Measurements from ENCODE around the gene MARCOL. TPM values are rescaled to one million over a fixed set of nuclear protein-coding genes. Genes with fewer than 3 reads are reported as not detected.

MARCOL gene
- total RNA-seq, 2 experiments from 2014 or later = not detected

- TF ChIP-seq CTCF (IDR thresholded peaks at IDR 0.05) = no peak
- CTCF ChIA-PET = no interaction called here
- no peak for DNase-seq
These were observed 37.2 kb upstream of the MARCOL start for GRCh38 chr5:148201151-148201550.

GRCh38 chr5:148202531-148203203 lies 35.7 kb upstream of the MARCOL start, which contains the start of gene SPINK6:
SPINK6 (plus strand) TSS chr5:148203042; CDS start chr5:148203097, 55 bp downstream.
- Mint-ChIP-seq H3K27me3 (peaks cover 8% of the 10 kb centered on the region), H3K27ac (no peak within 1 kb of the TSS), H3K9me3 (no peaks in the 10 kb centered on the region), H3K4me3 (no peak within 1 kb of the TSS), H3K4me1 (ENCODE audit: low read depth) (no peaks in the 10 kb centered on the region), H3K36me3 (ENCODE audit: low read depth) (no peaks in the 10 kb centered on the region)
- CTCF ChIA-PET = interaction anchor here (0.7 kb wide), 1 partner anchor 353 kb away, joined by 4 read pairs; no protein-coding TSS in a partner anchor
- Histone ChIP-seq H3K27ac (ENCODE audit: low read depth in 1 of 2, low read length in 2 of 2) (no peak within 1 kb of the TSS), H3K27me3 (ENCODE audit: control insufficient read depth in 1 of 2, insufficient read depth in 2 of 2, low read length in 2 of 2) (no peaks in the 10 kb centered on the region), H3K9me3 (ENCODE audit: control insufficient read depth in 1 of 2, insufficient read depth in 1 of 2, low read length in 2 of 2) (no peaks in the 10 kb centered on the region), H3K36me3 (ENCODE audit: insufficient read depth, low read length) (no peaks in the 10 kb centered on the region), H3K4me1 (ENCODE audit: insufficient read depth, low read length) (no peaks in the 10 kb centered on the region), H3K4me3 (ENCODE audit: low read length) (no peak within 1 kb of the TSS)
- ATAC-seq (ENCODE audit: poor library complexity) (no peak), DNase-seq (no peak)
- intact Hi-C loops (cut with DNase I, micrococcal nuclease) = no loop called here
- POLR2A ChIA-PET = no interaction called here
- TF ChIP-seq CTCF (IDR thresholded peaks at IDR 0.05) = no peak

More at GRCh38 chr5:148201151-148201550, 37.2 kb upstream of the MARCOL start:
- no peaks in the 10 kb centered on the region for H3K4me1 Mint-ChIP-seq (ENCODE audit: low read depth)
- no peaks in the 10 kb centered on the region for H3K36me3 ChIP-seq (ENCODE audit: insufficient read depth, low read length)
- H3K27ac ChIP-seq (ENCODE audit: low read depth in 1 of 2, low read length in 2 of 2) = no peak overlapping the region
- no peaks in the 10 kb centered on the region for H3K36me3 Mint-ChIP-seq (ENCODE audit: low read depth)
- H3K9me3 ChIP-seq (ENCODE audit: control insufficient read depth in 1 of 2, insufficient read depth in 1 of 2, low read length in 2 of 2) = no peaks in the 10 kb centered on the region
- H3K4me1 ChIP-seq (ENCODE audit: insufficient read depth, low read length) = no peaks in the 10 kb centered on the region
- intact Hi-C loops (cut with DNase I, micrococcal nuclease) = no loop called here
- H3K4me3 Mint-ChIP-seq = no peak overlapping the region
- no peaks in the 10 kb centered on the region for H3K9me3 Mint-ChIP-seq
- ATAC-seq (ENCODE audit: poor library complexity) = no peak
- H3K27me3 ChIP-seq (ENCODE audit: control insufficient read depth in 1 of 2, insufficient read depth in 2 of 2, low read length in 2 of 2) = no peaks in the 10 kb centered on the region
- H3K4me3 ChIP-seq (ENCODE audit: low read length) = no peak overlapping the region
- H3K27ac Mint-ChIP-seq = no peak overlapping the region
- no peaks in the 10 kb centered on the region for H3K27me3 Mint-ChIP-seq
- POLR2A ChIA-PET = no interaction called here

GRCh38 chr5:148205044-148205806 lies 33.1 kb upstream of the MARCOL start:
- Histone ChIP-seq H3K36me3 (ENCODE audit: insufficient read depth, low read length) (no peaks in the 10 kb centered on the region), H3K4me1 (ENCODE audit: insufficient read depth, low read length) (no peaks in the 10 kb centered on the region), H3K4me3 (ENCODE audit: low read length) (no peak overlapping the region), H3K27ac (ENCODE audit: low read depth in 1 of 2, low read length in 2 of 2) (no peak overlapping the region), H3K9me3 (ENCODE audit: control insufficient read depth in 1 of 2, insufficient read depth in 1 of 2, low read length in 2 of 2) (no peaks in the 10 kb centered on the region), H3K27me3 (ENCODE audit: control insufficient read depth in 1 of 2, insufficient read depth in 2 of 2, low read length in 2 of 2) (no peaks in the 10 kb centered on the region)
- Mint-ChIP-seq H3K27ac (no peak overlapping the region), H3K9me3 (no peaks in the 10 kb centered on the region), H3K36me3 (ENCODE audit: low read depth) (no peaks in the 10 kb centered on the region), H3K27me3 (peaks cover 8% of the 10 kb centered on the region), H3K4me3 (no peak overlapping the region), H3K4me1 (ENCODE audit: low read depth) (no peaks in the 10 kb centered on the region)
- intact Hi-C loops (cut with DNase I, micrococcal nuclease) = no loop called here
- POLR2A ChIA-PET = no interaction called here
- ATAC-seq (ENCODE audit: poor library complexity) (no peak), DNase-seq (no peak)
- CTCF ChIA-PET = no interaction called here
- no peak for TF ChIP-seq CTCF (IDR thresholded peaks at IDR 0.05)
